ENCODE data around the gene CST9L. TPM values are rescaled to one million over a fixed set of nuclear protein-coding genes. Genes with fewer than 3 reads are reported as not detected.

The CST9L gene
- total and polyA plus RNA-seq, 2 of the 13 experiments (the other 11 are each of a cell fraction or from before 2014, with no cell fraction given): 0.15 TPM; not detected in 1

GRCh38 chr20:23586735-23587525, 18.6 kb upstream of the CST9L start (continued):
- TF ChIP-seq LRRFIP1 (CRISPR knock-in tag; conservative IDR thresholded peaks at IDR 0.05) (no peak), U2AF1 (optimal IDR thresholded peaks at IDR 0.05; ENCODE audit: low read depth, low read length) (no peak), HNRNPK (IDR thresholded peaks at IDR 0.05; ENCODE audit: low read depth, low read length, poor library complexity, severe bottlenecking) (no peak), SOX5 (CRISPR knock-in tag; IDR thresholded peaks at IDR 0.05; ENCODE audit: borderline replicate concordance) (peak; percentile 73), NR2F1 (CRISPR knock-in tag; IDR thresholded peaks at IDR 0.05) (peak; percentile 31 to 35; a peak in 2 of 4 replicates), CSRNP1 (CRISPR knock-in tag; IDR thresholded peaks at IDR 0.05) (peak; percentile 4; the same call in 1 of the 2 replicates), ASH2L (IDR thresholded peaks at IDR 0.05; ENCODE audit: insufficient read length, low read depth, low read length) (no peak), PPARG (CRISPR knock-in tag; conservative IDR thresholded peaks at IDR 0.05) (peak; percentile 46; the same call in 1 of the 2 replicates), ARNT2 (CRISPR knock-in tag; IDR thresholded peaks at IDR 0.05; ENCODE audit: low read depth) (peak; percentile 70; the same call in 1 of the 2 replicates), ZNF780A (CRISPR knock-in tag; IDR thresholded peaks at IDR 0.05) (0 out of 2 replicates have a peak, but pooled peaks have one; percentile 16), ZNF256 (CRISPR knock-in tag; conservative IDR thresholded peaks at IDR 0.05) (peak; percentile 60; the same call in 1 of the 2 replicates), ZBTB7B (CRISPR knock-in tag; IDR thresholded peaks at IDR 0.05) (peak; percentile 15; the same call in 1 of the 2 replicates), ZNF552 (CRISPR knock-in tag; IDR thresholded peaks at IDR 0.05; ENCODE audit: borderline replicate concordance) (peak; percentile 70; the same call in 1 of the 2 replicates), ZNF574 (CRISPR knock-in tag; IDR thresholded peaks at IDR 0.05) (peak; percentile 73)
- TF ChIP-seq, protein P1, sequence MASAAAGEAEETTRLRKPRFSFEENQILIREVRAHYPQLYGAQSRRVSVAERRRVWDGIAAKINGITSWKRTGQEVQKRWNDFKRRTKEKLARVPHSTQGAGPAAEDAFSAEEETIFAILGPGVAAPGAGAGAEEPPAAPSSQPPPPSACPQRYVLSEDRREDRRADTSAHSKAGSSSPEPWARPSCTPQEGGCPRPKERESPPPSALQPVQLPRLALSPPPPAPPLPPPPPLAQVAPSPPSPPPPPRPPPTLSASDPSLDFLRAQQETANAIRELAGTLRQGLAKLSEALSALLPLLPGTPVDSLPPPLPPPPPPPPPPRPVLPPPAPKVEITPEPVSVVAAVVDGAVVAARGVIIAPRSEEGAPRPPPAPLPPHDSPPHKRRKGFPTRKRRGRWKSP (CRISPR knock-in tag; IDR thresholded peaks at IDR 0.05): no peak
- TF ChIP-seq, protein P2, sequence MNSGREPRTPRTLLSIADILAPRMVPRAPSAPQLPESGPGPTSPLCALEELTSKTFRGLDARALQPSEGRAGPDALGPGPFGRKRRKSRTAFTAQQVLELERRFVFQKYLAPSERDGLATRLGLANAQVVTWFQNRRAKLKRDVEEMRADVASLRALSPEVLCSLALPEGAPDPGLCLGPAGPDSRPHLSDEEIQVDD (CRISPR knock-in tag; IDR thresholded peaks at IDR 0.05; ENCODE audit: borderline replicate concordance): 0 out of 2 replicates have a peak, but pooled peaks have one; percentile 51
